NCI-H2029 (cell line): ENCODE measurements around the gene DOCK8.
A peak's percentile ranks its signal among the peaks of the same experiment; 100 is the strongest.
"Not testable (repeated sequence)": the region's sequence is repeated elsewhere in the genome, so short reads cannot be mapped to it uniquely, and the experiment has no call there.

Experiments used
- DNase-seq: peaks from one replicate; lab custom pipeline; 2025; lab: John Stamatoyannopoulos, UW

The DOCK8 gene

GRCh38 chr9:214648-215493, at the start of gene DOCK8:
TSS of gene DOCK8 (plus strand) at chr9:214865. CDS start at chr9:214977, 112 bp downstream.
- peak; percentile 7 for DNase-seq

DNA sequence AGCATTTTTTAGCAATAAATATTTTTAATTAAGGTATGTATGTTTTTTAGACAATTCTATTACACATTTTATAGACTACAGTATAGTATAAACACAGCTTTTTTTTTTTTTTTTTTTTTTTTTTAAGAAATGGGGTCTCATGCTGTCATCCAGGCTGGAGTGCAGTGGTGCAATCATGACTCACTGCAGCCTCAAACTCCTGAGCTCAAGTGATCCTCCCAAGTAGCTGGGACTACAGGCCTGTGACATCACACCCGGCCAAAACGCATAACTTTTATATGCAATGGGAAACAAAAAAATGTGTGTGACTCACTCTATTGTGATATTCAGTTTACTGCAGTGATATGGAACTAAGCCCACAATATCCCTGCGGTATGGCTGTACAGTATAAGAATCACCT, 44.9 kb upstream of the DOCK8 start:
- not testable (repeated sequence) for DNase-seq

DNA sequence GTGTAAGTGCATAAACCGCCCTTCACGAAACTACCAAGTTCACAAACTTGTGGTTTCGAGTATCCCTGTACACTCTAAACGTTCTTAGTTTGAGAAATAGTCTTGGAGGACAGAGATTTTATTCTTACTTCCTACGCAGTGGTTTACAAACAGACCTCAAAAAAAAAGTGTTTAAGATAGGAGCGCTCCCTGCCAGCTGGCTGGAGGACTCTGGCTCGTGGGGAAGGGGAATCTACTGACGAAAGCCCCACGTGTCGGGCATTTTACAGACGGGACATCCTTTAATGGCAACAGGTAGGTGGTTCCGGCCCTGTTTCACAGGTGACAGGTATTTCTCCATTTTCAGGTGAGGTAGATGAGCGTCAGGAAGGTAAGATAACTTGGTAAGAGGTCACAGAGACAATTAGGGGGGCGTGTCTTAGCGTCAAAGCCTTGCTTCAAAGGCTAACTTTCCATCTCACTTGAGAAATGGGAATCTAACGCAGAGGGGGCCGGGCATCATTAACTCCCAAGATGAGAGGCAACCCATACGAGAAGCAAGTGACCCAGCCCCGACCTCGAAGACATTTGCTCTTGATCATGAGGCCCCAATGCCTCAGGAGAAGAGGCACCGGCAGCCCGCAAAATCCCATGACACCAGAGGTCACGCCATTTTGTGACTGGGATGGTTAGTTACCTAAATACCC, 36.4 kb upstream of the DOCK8 start:
- DNase-seq, result not testable (repeated sequence)

DNA sequence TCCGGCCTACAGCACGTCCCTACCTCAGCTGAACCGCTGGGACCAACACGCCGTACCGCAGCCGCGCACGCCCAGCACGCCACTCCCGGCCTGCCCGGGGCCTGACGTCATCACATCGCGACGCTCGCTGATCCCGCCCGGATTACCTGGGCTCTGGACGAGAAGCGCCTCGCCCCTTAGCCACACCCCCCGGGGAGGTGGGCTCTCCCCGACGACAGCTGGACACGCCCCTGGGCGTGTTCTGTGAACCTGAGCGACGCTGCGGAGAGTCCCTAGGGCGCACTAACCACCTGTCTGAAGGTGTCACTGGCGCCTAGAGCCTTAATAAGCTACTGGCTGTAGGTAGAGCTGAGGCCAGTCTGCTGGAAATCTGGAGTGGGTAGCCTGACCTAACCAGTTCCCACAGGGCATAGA, 35.7 kb upstream of the DOCK8 start, which contains the start of gene ZNG1A:
TSS of gene ZNG1A (minus strand) at position 87 of the 414 bp plus-strand sequence. CDS start 87 bp downstream, outside the sequence.
- DNase-seq, result not testable (repeated sequence)

DNA sequence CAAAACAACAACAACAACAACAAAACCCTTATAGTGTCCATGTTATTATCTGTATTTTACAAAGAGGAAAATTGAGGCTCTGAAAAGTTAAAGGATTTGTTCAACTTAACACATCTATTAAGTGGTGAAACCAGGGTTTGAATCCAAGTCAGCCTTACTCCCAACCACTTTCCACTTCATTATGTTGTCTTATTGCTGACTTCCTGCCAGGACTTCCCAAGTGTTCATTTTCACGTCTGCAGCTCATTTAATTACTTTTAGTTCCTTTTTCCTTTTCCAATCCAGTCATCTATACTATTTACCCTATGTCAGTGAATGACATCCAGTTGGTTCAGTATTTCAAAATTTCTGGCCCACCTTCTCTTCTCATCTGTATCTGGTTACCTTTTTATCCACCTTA, 15.1 kb upstream of the DOCK8 start:
- DNase-seq, result not testable (repeated sequence)

- DNase-seq, result no peak
These were observed 8.2 kb upstream of the DOCK8 start for GRCh38 chr9:206481-206880.

DNA sequence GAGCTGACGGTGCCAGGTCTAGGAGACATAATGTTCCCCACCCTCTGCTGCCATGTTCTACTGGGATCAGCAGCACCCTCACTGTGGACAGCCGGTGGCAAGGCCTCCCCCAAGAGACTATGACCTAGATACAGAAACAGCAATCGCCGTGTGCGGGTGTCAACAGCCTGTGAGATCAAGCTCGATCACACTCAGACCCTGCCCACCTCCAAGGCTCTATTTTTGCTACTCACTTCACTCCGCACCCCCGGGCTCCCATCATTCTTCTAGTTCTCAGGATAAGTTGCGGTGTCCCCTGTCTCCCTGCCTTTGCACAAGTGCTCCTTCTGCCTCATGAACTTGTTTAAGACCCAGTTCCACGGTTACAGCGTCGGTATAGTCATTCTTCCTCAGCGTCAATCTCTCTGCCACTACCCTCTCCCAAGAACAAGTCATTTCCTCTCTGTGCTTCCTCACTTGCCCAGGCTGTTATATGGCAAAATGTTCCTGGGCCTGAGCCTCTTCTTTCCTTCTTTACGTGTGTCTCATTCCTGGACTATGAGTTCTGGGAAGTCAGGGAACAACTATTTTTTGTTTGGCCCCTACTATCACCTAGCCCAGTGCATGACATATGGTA, 5.4 kb upstream of the DOCK8 start:
- no peak for DNase-seq

GRCh38 chr9:211036-211435, 3.6 kb upstream of the DOCK8 start:
- DNase-seq, result no peak

GRCh38 chr9:211557-211956, 3.1 kb upstream of the DOCK8 start:
- no peak for DNase-seq

DNA sequence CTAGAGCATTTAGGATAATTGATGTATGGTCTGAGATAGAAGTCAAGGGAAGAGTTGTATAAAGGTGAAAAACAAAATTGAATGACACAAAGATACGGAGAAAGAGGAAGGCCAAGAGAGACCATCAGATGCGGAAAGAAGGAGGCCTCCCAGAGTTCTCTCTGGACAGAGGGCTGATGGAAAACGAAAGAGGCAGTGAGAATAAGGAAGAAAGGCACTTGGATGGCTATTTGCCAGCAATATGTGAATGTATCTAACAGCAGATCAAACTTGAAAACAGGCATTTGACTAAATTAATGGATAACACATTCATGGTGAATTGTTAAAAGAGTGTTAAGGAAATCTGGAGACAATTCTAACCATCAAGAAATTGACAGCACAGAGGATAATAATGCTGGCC, 2.4 kb upstream of the DOCK8 start:
- no peak for DNase-seq

- not testable (repeated sequence) for DNase-seq
These were observed 764 bp upstream of the DOCK8 start for GRCh38 chr9:213901-214300.

- DNase-seq, result no peak
These were observed 366 bp upstream of the DOCK8 start for GRCh38 chr9:214351-214647.

- DNase-seq, result no peak
These were observed 1.0 kb downstream of the DOCK8 start for GRCh38 chr9:215631-216155.

DNA sequence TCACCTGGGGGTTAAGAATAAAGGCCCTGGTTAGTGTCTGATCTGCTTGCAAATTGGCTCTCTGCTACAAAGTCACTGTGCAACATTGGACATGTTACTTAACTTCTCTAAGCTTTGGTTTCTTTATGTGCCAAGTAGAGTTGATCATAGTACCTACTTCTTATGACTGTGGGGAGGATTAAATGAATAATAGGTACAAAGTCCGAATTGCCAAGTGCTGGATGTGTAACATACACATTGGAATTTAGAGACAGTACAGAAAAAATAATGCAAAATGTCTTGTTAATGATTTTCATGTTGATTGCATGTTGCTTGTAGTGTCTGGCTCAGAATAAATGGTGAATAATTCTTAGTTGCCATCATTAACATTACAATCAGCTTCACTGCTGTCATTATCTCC, 2.2 kb downstream of the DOCK8 start:
- no peak for DNase-seq

DNA sequence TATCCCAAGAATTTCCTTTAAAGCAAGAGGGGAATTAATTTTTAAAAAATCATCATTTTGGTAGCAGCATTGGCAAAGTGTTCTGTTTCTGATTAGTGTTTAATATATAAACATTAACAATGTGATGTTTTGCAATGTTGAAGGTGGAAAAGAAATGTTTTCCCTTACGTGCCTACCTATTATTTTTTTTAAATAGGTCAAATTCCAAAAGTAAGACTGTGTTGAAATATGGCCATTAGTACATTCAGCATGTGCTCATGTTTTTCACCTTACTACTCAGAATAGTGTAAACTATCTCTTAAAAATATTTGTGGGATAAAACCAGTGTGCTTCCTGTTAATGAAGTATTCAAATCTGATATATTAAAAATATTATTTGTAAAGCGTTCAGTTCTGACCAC, 3.3 kb downstream of the DOCK8 start:
- DNase-seq, result no peak

GRCh38 chr9:219036-219435, 4.4 kb downstream of the DOCK8 start:
- DNase-seq, result not testable (repeated sequence)

GRCh38 chr9:219670-220365, 5.2 kb downstream of the DOCK8 start:
- no peak for DNase-seq

- no peak for DNase-seq
These were observed 7.5 kb downstream of the DOCK8 start for GRCh38 chr9:221989-222776.

GRCh38 chr9:223152-223551, 8.5 kb downstream of the DOCK8 start:
- DNase-seq, result no peak

DNA sequence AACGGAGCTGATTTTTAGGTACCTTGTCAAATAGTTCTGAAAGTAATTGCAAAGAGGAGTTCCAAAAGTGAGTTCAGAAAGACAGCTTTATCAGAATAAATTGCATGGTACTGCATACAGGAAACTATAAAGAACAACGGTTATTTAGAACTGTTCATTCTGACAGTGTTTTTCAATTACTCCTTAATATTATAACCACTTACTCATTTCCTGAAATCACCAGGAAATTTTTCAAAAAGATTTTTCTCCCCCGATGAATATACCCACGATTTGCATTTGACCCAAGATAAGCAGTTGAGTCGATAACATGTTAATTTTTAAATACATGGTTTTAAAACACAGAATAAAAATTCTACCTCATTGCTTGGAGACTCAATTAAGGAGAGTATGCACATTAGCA, 9.4 kb downstream of the DOCK8 start:
- no peak for DNase-seq
